ENCODE measurements around the gene CLCA4. TPM values are rescaled to one million over a fixed set of nuclear protein-coding genes. Genes with fewer than 3 reads are reported as not detected.
A peak's percentile ranks its signal among the peaks of the same experiment; 100 is the strongest.
"Not testable (repeated sequence)": the region's sequence is repeated elsewhere in the genome, so short reads cannot be mapped to it uniquely, and the experiment has no call there.

Gene CLCA4
- polyA plus RNA-seq, 3 donors, result not detected

DNA sequence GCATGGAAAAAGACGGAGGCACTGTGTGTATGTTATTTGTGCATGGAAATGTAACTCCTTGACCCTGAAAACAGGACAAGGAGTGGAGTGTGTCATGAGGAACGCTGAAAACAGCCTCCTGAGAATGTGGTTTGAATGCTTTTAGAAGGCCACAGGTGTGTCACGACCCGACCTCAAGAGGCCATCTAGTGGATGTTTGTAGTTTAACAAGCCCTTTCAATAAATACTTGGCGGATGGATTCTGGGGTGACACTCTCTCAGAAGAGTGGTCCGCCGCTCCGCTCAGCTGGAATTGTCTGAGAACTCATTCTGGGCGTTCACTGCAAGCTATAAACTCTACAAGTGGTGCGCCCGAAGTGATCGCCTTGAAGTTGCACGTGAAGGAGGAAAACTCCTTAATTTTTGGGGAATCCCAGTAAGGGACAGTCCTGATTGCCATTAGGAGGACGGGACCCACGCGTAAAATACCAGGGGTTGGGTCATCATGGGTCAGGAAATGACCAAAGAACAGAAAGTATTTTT is 44.7 kb upstream of the CLCA4 start:
- not testable (repeated sequence) for H3K9ac ChIP-seq (ENCODE audit: insufficient read depth, low read length, poor library complexity, severe bottlenecking)

DNA sequence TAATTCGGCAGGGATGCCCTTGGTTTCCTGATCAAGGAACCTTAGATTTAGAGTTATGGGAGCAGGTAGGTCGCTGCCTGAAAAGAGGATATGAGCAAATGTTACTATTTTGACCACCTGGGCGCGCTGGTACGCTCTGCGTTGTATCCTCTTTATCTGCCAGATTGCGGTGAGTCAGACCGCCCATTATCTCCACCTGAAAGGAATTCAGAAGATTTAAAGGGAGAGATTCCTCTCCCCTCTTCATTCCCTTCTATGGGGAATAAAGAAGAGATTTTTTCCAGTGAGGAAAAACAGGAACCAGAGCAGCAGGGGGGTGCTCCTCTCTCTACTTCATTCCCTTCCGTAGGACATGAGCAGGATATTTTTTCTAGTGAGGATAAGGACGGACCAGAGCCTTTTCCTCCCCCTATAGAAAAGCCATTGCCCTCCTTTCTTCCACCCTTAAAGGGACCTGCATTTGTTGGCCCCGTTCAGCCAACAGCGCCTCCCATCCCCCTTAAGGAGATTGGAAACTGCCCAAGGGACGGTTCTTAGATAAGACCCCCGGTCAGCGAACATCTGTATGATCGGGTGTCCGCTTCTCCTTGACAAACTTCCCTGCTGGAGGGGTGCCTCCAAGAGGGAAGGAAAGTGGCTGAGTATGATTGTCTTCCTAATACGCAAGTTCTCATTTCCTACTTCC is 44.0 kb upstream of the CLCA4 start:
- no peak overlapping the region for H3K27ac Mint-ChIP-seq
- no peaks in the 10 kb centered on the region for H3K27me3 ChIP-seq (ENCODE audit: control insufficient read depth in 2 of 2, insufficient read depth in 2 of 2, low read length in 2 of 2)
- peak overlapping the region; percentile 45 for H3K4me2 ChIP-seq (replicated peaks; ENCODE audit: extremely low read depth, low read length, poor library complexity, severe bottlenecking)
- no peaks in the 10 kb centered on the region for H4K20me1 ChIP-seq (ENCODE audit: insufficient read depth, low read length)
- H3K27ac ChIP-seq (ENCODE audit: low read depth in 1 of 2, low read length in 2 of 2), result no peak overlapping the region
- no peaks in the 10 kb centered on the region for H3K79me2 ChIP-seq (ENCODE audit: insufficient read depth, low read length)
- 75% methylated on average over 1 of the region's 18 CpGs for WGBS (ENCODE audit: insufficient coverage)
- peaks cover 0 to 1% (median 0%) of the 10 kb centered on the region in 7 donors for H3K9me3 Mint-ChIP-seq
- H3K4me3 ChIP-seq (replicated peaks in 1 of 3; ENCODE audit: low read depth in 2 of 3, low read length in 3 of 3), result peak overlapping the region in 1 of 3 experiments; percentile 56
- peak overlapping the region; percentile 4 for H3K9ac ChIP-seq (ENCODE audit: insufficient read depth, low read length, poor library complexity, severe bottlenecking)
- no peak for DNase-seq
- TF ChIP-seq, protein P1, sequence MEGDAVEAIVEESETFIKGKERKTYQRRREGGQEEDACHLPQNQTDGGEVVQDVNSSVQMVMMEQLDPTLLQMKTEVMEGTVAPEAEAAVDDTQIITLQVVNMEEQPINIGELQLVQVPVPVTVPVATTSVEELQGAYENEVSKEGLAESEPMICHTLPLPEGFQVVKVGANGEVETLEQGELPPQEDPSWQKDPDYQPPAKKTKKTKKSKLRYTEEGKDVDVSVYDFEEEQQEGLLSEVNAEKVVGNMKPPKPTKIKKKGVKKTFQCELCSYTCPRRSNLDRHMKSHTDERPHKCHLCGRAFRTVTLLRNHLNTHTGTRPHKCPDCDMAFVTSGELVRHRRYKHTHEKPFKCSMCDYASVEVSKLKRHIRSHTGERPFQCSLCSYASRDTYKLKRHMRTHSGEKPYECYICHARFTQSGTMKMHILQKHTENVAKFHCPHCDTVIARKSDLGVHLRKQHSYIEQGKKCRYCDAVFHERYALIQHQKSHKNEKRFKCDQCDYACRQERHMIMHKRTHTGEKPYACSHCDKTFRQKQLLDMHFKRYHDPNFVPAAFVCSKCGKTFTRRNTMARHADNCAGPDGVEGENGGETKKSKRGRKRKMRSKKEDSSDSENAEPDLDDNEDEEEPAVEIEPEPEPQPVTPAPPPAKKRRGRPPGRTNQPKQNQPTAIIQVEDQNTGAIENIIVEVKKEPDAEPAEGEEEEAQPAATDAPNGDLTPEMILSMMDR (IDR thresholded peaks at IDR 0.05), result no peak
- peaks cover 0 to 6% (median 3%) of the 10 kb centered on the region in 3 donors for H3K27me3 Mint-ChIP-seq (ENCODE audit: low read depth in 3 of 3)
- H3K4me3 Mint-ChIP-seq, result peak overlapping the region; percentile 31 to 75
- intact Hi-C loops (cut with micrococcal nuclease), result loop anchor here in 1 of 2 donors (10.0 kb wide), 1 partner anchor 118 kb away; no protein-coding TSS in a partner anchor
- no peaks in the 10 kb centered on the region for H3K36me3 ChIP-seq (replicated peaks in 1 of 2; ENCODE audit: control insufficient read depth in 1 of 2, insufficient read depth in 2 of 2, low read length in 2 of 2)
- H3K4me1 ChIP-seq (ENCODE audit: control insufficient read depth in 1 of 2, insufficient read depth in 2 of 2, low read length in 2 of 2), result peaks cover 12 to 14% of the 10 kb centered on the region in 2 donors
- no peaks in the 10 kb centered on the region for H3K36me3 Mint-ChIP-seq
- no peaks in the 10 kb centered on the region for H3K9me3 ChIP-seq (replicated peaks in 1 of 2; ENCODE audit: control insufficient read depth in 1 of 2, insufficient read depth in 1 of 2, low read length in 2 of 2)
- H3K4me1 Mint-ChIP-seq, result peaks cover 20% of the 10 kb centered on the region
- no peak overlapping the region for H2AFZ ChIP-seq (ENCODE audit: insufficient read depth, low read depth, low read length, poor library complexity, severe bottlenecking)

More for the DNA sequence above, 44.7 kb upstream of the CLCA4 start:
- Histone ChIP-seq H3K4me2 (replicated peaks; ENCODE audit: extremely low read depth, low read length, poor library complexity, severe bottlenecking) (peak overlapping the region; percentile 36), H3K4me3 (replicated peaks in 1 of 3; ENCODE audit: low read depth in 2 of 3, low read length in 3 of 3) (peak overlapping the region in 1 of 3 experiments; percentile 56), H3K4me1 (ENCODE audit: control insufficient read depth in 1 of 2, insufficient read depth in 2 of 2, low read length in 2 of 2) (peaks cover 12 to 14% of the 10 kb centered on the region in 2 donors)
- H3K79me2 ChIP-seq (ENCODE audit: insufficient read depth, low read length); H3K9me3 ChIP-seq (replicated peaks in 1 of 2; ENCODE audit: control insufficient read depth in 1 of 2, insufficient read depth in 1 of 2, low read length in 2 of 2); H3K27me3 Mint-ChIP-seq (ENCODE audit: low read depth in 3 of 3); H3K36me3 Mint-ChIP-seq; H4K20me1 ChIP-seq (ENCODE audit: insufficient read depth, low read length); H3K9me3 Mint-ChIP-seq; H3K27ac ChIP-seq (ENCODE audit: low read depth in 1 of 2, low read length in 2 of 2); H3K36me3 ChIP-seq (replicated peaks in 1 of 2; ENCODE audit: control insufficient read depth in 1 of 2, insufficient read depth in 2 of 2, low read length in 2 of 2); H3K27me3 ChIP-seq (ENCODE audit: control insufficient read depth in 2 of 2, insufficient read depth in 2 of 2, low read length in 2 of 2); H2AFZ ChIP-seq (ENCODE audit: insufficient read depth, low read depth, low read length, poor library complexity, severe bottlenecking): not testable (repeated sequence)
- peak overlapping the region in 1 of 7 donors; percentile 53 for H3K27ac Mint-ChIP-seq
- peak overlapping the region in 1 of 2 donors; percentile 75 for H3K4me3 Mint-ChIP-seq
- WGBS (ENCODE audit: insufficient coverage), result 63% methylated on average over 11 of the region's 16 CpGs
- DNase-seq, result peak in 1 of 3 donors; percentile 9
- intact Hi-C loops (cut with micrococcal nuclease), result loop anchor here in 1 of 2 donors (10.0 kb wide), 1 partner anchor 117 kb away; no protein-coding TSS in a partner anchor
- TF ChIP-seq, protein P1 (IDR thresholded peaks at IDR 0.05), result peak; percentile 55
- H3K4me1 Mint-ChIP-seq, result peaks cover 20% of the 10 kb centered on the region
